Lower leg skin (tissue), 4 donors: ENCODE results near the gene MAL. TPM values are rescaled to one million over a fixed set of nuclear protein-coding genes. Genes with fewer than 3 reads are reported as not detected.

Experiments used
- DNase-seq, 2 donors: peaks; one replicate each; pipeline ENCODE4 v3.0.0-alpha.2; 2019; ENCODE audit warnings: low spot score in 2 of 2
- H3K4me3 ChIP-seq: fragments of 200-600 bp; sonication (generic); 2 replicates; pipeline ENCODE4 v1.5.1; 2017; ENCODE audit warnings: mild to moderate bottlenecking, low read depth; ENCODE audit not compliant: poor library complexity, severe bottlenecking
- POLR2A ChIP-seq, 2 donors: fragments of 450-650 bp; IDR thresholded peaks; one replicate each; pipeline ENCODE4 v1.6.1; 2016 to 2017; ENCODE audit warnings: antibody characterized with exemption in 2 of 2, mild to moderate bottlenecking in 1 of 2, moderate library complexity in 1 of 2
- WGBS, 2 donors: methylation state at CpG; one replicate each; pipeline ENCODE4 v1.1.5; 2018; 5-methylcytosine and 5-hydroxymethylcytosine counted together
- intact Hi-C: fragments of 100-400 bp; cut with DNase I; formaldehyde crosslinking; loops from one replicate; pipeline ENCODE4 v1.15.0; 2023; ENCODE audit warnings: low total_unique reads
- total RNA-seq, 4 donors: library from RNA; depleted of rRNA; stranded (reverse); fragments of >200 nt; gene quantifications; one replicate each; pipeline ENCODE4 v1.1.0, GENCODE V29; 2016
- TF ChIP-seq, protein P1 (sequence below), 3 donors: fragments of 450-650 bp; IDR thresholded peaks; one replicate each; pipeline ENCODE4 v1.5.1; 2016; ENCODE audit warnings: antibody characterized with exemption in 3 of 3, mild to moderate bottlenecking in 3 of 3, moderate library complexity in 2 of 3

The MAL gene
- total RNA-seq, 4 donors from 2014 or later = 5.7 to 24.8 (median 9.4) TPM

DNA sequence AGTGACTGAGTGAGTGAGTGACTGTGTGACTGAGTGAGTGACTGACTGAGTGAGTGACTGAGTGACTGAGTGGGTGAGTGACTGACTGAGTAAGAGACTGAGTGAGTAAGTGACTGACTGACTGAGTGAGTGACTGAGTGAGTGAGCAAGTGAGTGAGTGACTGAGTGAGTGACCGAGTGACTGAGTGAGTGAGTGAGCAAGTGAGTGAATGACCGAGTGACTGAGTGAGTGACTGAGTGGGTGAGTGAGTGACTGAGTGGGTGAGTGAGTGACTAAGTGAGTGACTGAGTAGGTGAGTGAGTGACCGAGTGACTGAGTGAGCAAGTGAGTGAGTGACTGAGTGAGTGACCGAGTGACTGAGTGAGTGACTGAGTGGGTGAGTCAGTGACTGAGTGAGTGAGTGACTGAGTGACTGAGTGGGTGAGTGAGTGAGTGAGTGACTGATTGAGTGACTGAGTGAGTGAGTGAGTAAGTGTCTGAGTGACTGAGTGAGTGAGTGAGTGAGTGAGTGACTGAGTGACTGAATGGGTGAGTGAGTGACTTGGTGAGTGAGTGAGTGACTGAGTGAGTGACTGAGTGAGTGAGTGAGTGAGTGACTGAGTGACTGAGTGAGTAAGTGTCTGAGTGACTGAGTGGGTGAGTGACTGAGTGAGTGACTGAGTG lies 13.3 kb downstream of the MAL start:
- intact Hi-C loops = loop anchor here (1.0 kb wide), 1 partner anchor 14 kb away; no protein-coding TSS in a partner anchor
- no peak overlapping the region for H3K4me3 ChIP-seq
- WGBS, 2 donors = 90 to 93% methylated on average over 4 of the region's 4 CpGs
- no peak for DNase-seq
- TF ChIP-seq, protein P1, sequence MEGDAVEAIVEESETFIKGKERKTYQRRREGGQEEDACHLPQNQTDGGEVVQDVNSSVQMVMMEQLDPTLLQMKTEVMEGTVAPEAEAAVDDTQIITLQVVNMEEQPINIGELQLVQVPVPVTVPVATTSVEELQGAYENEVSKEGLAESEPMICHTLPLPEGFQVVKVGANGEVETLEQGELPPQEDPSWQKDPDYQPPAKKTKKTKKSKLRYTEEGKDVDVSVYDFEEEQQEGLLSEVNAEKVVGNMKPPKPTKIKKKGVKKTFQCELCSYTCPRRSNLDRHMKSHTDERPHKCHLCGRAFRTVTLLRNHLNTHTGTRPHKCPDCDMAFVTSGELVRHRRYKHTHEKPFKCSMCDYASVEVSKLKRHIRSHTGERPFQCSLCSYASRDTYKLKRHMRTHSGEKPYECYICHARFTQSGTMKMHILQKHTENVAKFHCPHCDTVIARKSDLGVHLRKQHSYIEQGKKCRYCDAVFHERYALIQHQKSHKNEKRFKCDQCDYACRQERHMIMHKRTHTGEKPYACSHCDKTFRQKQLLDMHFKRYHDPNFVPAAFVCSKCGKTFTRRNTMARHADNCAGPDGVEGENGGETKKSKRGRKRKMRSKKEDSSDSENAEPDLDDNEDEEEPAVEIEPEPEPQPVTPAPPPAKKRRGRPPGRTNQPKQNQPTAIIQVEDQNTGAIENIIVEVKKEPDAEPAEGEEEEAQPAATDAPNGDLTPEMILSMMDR (IDR thresholded peaks at IDR 0.05) = no peak
- TF ChIP-seq POLR2A (IDR thresholded peaks at IDR 0.05) = no peak

DNA sequence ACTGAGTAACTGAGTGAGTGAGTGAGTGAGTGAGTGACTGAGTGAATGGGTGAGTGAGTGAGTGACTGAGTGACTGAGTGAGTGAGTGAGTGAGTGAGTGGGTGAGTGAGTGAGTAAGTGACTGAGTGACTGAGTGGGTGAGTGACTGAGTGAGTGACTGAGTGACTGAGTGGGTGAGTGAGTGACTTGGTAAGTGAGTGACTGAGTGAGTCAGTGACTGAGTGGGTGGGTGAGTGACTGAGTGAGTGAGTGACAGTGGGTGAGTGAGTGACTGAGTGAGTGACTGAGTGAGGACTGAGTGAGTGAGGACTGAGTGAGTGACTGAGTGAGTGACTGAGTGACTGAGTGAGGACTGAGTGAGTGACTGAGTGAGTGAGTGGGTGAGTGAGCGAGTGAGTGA lies 13.9 kb downstream of the MAL start:
- WGBS, 2 donors = 85% methylated on average over 1 of the region's 1 CpG
- TF ChIP-seq POLR2A (IDR thresholded peaks at IDR 0.05) = no peak
- TF ChIP-seq, protein P1 (IDR thresholded peaks at IDR 0.05) = no peak
- intact Hi-C loops = no loop called here
- no peak overlapping the region for H3K4me3 ChIP-seq
- no peak for DNase-seq

DNA sequence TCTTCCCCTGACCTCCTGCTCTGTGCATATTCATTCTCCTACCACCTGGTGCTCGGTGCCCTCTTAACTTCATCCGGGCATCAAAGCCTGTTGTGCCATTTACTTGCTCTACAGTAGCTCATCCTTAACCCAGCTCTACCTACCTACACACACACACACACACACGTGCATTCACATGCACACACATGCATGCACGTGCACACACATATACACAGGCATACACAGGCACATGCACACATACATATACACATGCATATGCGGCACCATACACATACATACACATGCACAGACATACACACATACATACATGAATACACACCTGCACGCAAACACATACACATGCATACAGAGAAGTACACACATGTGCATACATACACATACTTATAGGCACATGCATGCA lies 14.5 kb downstream of the MAL start:
- 86 to 87% methylated on average over 6 of the region's 6 CpGs for WGBS, 2 donors
- intact Hi-C loops = loop anchor here (5.0 kb wide), 1 partner anchor 1147 kb away; no protein-coding TSS in a partner anchor
- TF ChIP-seq, protein P1 (IDR thresholded peaks at IDR 0.05) = peak in 1 of 3 donors; percentile 34
- TF ChIP-seq POLR2A (IDR thresholded peaks at IDR 0.05) = no peak

DNA sequence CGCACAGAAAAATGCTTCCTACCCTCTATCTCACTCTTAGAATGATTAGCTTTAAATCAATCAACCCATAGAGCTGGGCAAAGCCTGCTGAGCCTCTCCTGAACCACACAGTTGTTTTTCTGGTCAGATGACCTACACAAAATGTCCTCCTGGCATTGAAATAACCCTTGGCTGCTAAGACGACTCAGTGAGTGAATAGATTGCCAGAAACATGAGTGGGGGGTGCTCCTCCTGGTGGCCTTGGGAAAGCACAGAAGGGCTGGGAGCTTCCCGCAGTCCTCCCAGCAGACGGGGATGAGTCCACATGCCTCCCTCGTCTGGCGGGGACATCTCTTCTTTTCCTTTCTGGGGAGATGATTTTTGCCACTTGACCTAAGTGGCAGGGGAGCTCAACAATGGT lies 14.9 kb downstream of the MAL start:
- no peak for DNase-seq
- H3K4me3 ChIP-seq = no peak overlapping the region
- WGBS, 2 donors = 69 to 75% methylated on average over 6 of the region's 6 CpGs
- TF ChIP-seq POLR2A (IDR thresholded peaks at IDR 0.05) = no peak
- TF ChIP-seq, protein P1 (IDR thresholded peaks at IDR 0.05) = no peak
- intact Hi-C loops = loop anchor here (5.0 kb wide), 1 partner anchor 1147 kb away; no protein-coding TSS in a partner anchor

More for the DNA sequence above, 14.5 kb downstream of the MAL start:
- no peak overlapping the region for H3K4me3 ChIP-seq
- no peak for DNase-seq

DNA sequence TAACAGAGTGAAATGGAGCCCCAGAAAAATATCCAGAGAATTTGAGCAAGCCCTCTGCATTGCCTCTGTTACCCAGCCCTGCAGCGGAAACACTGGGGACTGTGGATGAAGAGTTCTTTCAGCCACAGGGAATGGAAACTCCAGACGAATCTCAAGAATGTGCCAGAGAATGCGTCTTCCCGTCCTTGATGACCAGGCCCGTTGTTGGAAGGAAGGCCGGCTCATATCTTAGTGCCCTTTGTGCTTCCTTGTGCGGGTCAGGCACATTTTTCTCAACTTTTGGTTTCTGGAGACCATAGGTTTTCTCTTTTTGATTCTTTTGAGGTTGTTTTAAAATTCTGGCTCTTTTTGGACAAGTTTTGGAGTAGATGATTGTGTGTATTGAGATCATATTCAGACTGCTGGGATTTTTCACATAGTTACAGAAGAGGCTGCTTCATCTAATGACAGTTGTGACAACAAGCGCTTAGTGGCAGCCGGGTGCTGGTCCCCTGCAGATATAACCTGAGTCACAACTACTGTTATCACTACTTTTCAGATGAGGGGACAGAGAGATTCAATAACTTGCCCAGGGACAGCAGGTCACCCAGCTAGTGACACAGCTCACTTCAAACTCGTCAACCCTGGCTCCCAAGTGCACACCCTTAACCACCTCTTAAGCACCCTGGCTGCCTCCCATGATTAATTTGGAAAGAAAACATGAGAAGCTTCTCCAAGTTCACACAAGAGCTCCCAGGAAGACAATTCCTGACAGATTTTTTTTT lies 15.7 kb downstream of the MAL start:
- intact Hi-C loops = loop anchor here (5.0 kb wide), 1 partner anchor 1146 kb away; no protein-coding TSS in a partner anchor
- 80 to 82% methylated on average over 10 of the region's 10 CpGs for WGBS, 2 donors
- H3K4me3 ChIP-seq = no peak overlapping the region
- no peak for DNase-seq
- no peak for TF ChIP-seq POLR2A (IDR thresholded peaks at IDR 0.05)
- TF ChIP-seq, protein P1 (IDR thresholded peaks at IDR 0.05) = no peak
